Spleen (tissue), 11 donors: Measurements from ENCODE around the gene ANKRD36. TPM values are rescaled to one million over a fixed set of nuclear protein-coding genes. Genes with fewer than 3 reads are reported as not detected.
A peak's percentile ranks its signal among the peaks of the same experiment; 100 is the strongest.
"Not testable (repeated sequence)": the region's sequence is repeated elsewhere in the genome, so short reads cannot be mapped to it uniquely, and the experiment has no call there.

Source experiments
- DNase-seq: peaks from one replicate; pipeline ENCODE4 v3.0.0-alpha.2; 2020
- H3K27ac ChIP-seq, 8 donors: fragments of 200-600 bp; sonication (generic) in 7 of 8; 1 replicate in 4 of 8; 2 replicates in 4 of 8; pipeline versions ENCODE4 v1.5.0 to v1.8.0; 2016 to 2021; ENCODE audit warnings: inconsistent platforms in 4 of 8, mild to moderate bottlenecking in 4 of 8, moderate library complexity in 1 of 8
- H3K27me3 ChIP-seq, 7 donors: fragments of 200-600 bp; sonication (generic) in 6 of 7; replicated peaks in 1 of 7; 1 replicate in 4 of 7; 2 replicates in 3 of 7; pipeline versions ENCODE4 v1.5.0 to v1.8.0; 2016 to 2021; ENCODE audit warnings: inconsistent platforms in 3 of 7, mild to moderate bottlenecking in 1 of 7
- H3K36me3 ChIP-seq, 6 donors: fragments of 200-600 bp; sonication (generic) in 5 of 6; 1 replicate in 4 of 6; 2 replicates in 2 of 6; pipeline versions ENCODE4 v1.5.0 to v1.8.0; 2016 to 2021; ENCODE audit warnings: inconsistent platforms in 2 of 6
- H3K4me1 ChIP-seq, 6 donors: fragments of 200-600 bp; sonication (generic) in 5 of 6; 1 replicate in 3 of 6; 2 replicates in 3 of 6; pipeline versions ENCODE4 v1.5.0 to v1.8.0; 2016 to 2021; ENCODE audit warnings: inconsistent platforms in 3 of 6
- H3K4me3 ChIP-seq, 8 donors: fragments of 200-600 bp; sonication (generic) in 7 of 8; 1 replicate in 4 of 8; 2 replicates in 4 of 8; pipeline versions ENCODE4 v1.5.0 to v1.8.0; 2016 to 2021; ENCODE audit warnings: inconsistent platforms in 4 of 8, mild to moderate bottlenecking in 4 of 8, moderate library complexity in 2 of 8
- H3K9me3 ChIP-seq, 8 donors: fragments of 200-600 bp; sonication (generic) in 7 of 8; 1 replicate in 4 of 8; 2 replicates in 4 of 8; pipeline versions ENCODE4 v1.5.0 to v1.8.0; 2016 to 2021; ENCODE audit warnings: inconsistent platforms in 4 of 8
- WGBS, 5 donors: extraction: QIAGEN DNeasy Blood & Tissue Kit in 3 of 5; methylation state at CpG; one replicate each; pipeline versions ENCODE4 v1.1.5 to v1.1.7; 2013 to 2018; 5-methylcytosine and 5-hydroxymethylcytosine counted together
- intact Hi-C: fragments of 100-400 bp; cut with DNase I; formaldehyde crosslinking; loops from one replicate; pipeline ENCODE4 v1.15.0; 2023; ENCODE audit warnings: low total_unique reads
- polyA plus RNA-seq, 3 donors: library from polyadenylated mRNA; stranded (reverse); fragments of 200-250 nt; gene quantifications; one replicate each; pipeline ENCODE4 v1.2.1, GENCODE V29; 2013
- total RNA-seq, 7 donors: library from RNA; depleted of rRNA in 3 of 7; stranded (reverse); fragments of >200 nt in 3 of 7; fragmentation: NEBNext Ultra II Directional in 4 of 7; extraction: Animal tissue kit (Norgen Biotek cat#: 25700) in 4 of 7; gene quantifications; one replicate each; pipeline versions ENCODE4 v1.1.0 to v1.2.1, GENCODE V29; 2016 to 2021
- donor health status: healthy with polysubstance abuse.
- donor health status: DM: no; HTN: no; CAD: no; lungs with moderate emphysema.
- donor health status: DM: no; HTN: no; CAD: no.
- donor health status: Bipolar disorder and iron deficiency.
- donor health status: healthy.
- donor health status: DM: no; HTN: no; CAD: no.
- donor health status: DM: yes; HTN: yes; CAD: no.

The ANKRD36 gene
- total and polyA plus RNA-seq, 10 donors, result 2.6 to 67.0 (median 41.1) TPM

DNA sequence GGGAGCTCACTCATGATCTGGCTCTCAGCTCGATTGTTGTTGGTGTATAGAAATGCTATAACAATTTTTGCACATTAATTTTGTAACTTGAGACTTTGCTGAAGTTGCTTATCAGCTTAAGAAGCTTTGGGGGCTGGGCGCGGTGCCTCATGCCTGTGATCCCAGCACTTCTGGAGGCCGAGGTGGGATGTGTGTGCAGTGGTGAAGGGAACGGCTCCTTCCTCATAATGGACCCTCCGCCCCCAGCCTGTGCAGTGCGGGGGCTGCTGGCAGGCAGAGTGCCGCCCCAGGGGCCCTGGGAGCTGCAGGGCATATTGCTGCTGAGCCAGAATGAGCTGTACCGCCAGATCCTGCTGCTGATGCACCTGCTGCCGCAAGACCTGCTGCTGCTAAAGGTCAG, 32.1 kb upstream of the ANKRD36 start:
- H3K27ac ChIP-seq, H3K4me3 ChIP-seq, H3K4me1 ChIP-seq, DNase-seq, H3K27me3 ChIP-seq, intact Hi-C loops, H3K36me3 ChIP-seq, H3K9me3 ChIP-seq: not testable (repeated sequence)
- 83 to 91% (median 90%) methylated on average over 4 to 8 of the region's 10 CpGs for WGBS, 5 donors

DNA sequence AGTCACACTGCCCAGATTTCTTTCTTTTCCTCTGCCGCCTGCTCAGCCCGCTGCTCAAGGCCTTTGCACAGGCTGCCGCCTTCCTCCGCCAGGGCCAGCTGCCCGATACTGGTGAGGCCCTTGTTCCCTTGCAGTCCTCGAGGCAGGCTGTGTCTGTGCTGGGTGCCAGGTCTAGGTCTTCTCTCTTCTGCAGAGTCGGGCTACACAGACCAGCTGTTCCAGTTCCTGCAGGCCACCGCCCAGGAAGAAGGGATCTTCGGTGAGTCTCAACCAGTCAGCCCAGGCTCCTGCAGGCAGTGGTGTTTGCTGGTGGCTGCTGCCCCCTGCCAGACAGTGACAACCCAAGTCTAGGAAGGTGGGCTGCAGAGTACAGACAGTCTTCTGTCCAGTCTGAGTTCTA, 30.7 kb upstream of the ANKRD36 start:
- H3K4me1 ChIP-seq, H3K27me3 ChIP-seq, DNase-seq, intact Hi-C loops, H3K27ac ChIP-seq, H3K4me3 ChIP-seq, H3K9me3 ChIP-seq, H3K36me3 ChIP-seq: not testable (repeated sequence)
- 35 to 100% (median 64%) methylated on average over 1 to 4 of the region's 9 CpGs for WGBS, 5 donors

DNA sequence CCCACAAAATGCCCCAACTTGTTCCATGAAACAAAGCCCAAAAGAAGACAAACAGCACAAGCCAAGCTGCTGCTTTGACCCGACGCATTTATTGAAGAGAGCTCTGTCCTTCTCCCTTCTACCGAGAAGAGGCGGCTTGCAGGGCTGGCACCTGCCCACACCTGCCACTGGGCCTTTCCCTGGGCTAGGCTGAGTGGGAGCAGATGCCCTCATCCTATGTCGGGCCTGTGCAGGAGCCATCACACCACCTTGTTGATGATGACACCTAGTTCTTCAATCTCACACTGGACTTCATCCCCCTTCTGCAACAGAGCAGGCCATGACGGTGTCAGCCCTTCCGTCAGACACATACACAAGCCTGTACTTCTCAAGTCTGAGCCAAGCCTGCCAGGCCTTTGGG, 29.4 kb upstream of the ANKRD36 start:
- H3K36me3 ChIP-seq, H3K9me3 ChIP-seq, DNase-seq, H3K4me3 ChIP-seq, H3K4me1 ChIP-seq, H3K27me3 ChIP-seq, H3K27ac ChIP-seq, intact Hi-C loops: not testable (repeated sequence)
- 92 to 97% (median 94%) methylated on average over 7 of the region's 7 CpGs for WGBS, 5 donors

DNA sequence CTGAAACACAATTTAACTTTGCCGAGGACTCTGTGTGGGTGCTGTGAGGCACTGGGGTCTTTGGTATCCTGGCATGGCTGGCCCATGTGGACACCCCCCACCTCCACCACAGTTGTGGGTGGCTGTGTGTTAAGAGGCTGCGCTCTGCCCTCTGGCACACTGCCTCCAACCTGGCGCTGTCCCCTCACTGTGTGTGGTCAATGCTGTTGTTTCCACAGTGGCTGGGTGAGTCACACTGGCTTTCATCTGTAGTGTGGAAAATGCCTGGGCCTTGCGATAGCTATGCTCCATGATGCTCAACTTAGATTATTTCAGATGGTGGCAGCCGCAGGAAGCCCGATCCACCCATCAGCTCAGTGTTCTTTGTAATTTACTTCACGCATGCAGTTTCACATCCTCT, 27.9 kb upstream of the ANKRD36 start:
- intact Hi-C loops, H3K27me3 ChIP-seq, DNase-seq, H3K4me3 ChIP-seq, H3K36me3 ChIP-seq, H3K27ac ChIP-seq, H3K9me3 ChIP-seq, H3K4me1 ChIP-seq: not testable (repeated sequence)
- WGBS, 5 donors, result 60 to 91% (median 75%) methylated on average over 2 of the region's 7 CpGs; no CpG with 5 or more reads in 1 of the 5 donors

DNA sequence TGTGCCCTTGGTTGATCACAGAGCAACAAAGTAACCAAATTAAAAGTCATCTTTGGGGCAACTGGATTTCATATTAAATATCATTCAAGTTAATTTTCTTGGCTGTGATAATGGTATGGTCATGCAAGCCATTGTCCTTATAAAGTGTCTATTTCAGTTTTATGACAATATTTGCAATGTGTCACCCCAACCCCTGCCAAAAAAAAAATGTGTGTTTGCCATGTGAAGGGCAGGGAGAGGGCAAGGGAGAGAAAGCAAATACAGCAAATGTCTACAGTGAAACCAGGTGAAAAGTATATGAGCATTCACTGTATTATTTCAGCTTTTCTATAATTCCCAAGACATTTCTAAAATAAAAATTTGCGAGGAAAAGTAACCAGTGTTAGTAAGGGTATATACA, 24.2 kb upstream of the ANKRD36 start:
- WGBS, 5 donors, result 95 to 100% (median 100%) methylated on average over 1 of the region's 1 CpG
- H3K27ac ChIP-seq, H3K36me3 ChIP-seq, H3K27me3 ChIP-seq, H3K4me1 ChIP-seq, H3K4me3 ChIP-seq, intact Hi-C loops, DNase-seq, H3K9me3 ChIP-seq: not testable (repeated sequence)

DNA sequence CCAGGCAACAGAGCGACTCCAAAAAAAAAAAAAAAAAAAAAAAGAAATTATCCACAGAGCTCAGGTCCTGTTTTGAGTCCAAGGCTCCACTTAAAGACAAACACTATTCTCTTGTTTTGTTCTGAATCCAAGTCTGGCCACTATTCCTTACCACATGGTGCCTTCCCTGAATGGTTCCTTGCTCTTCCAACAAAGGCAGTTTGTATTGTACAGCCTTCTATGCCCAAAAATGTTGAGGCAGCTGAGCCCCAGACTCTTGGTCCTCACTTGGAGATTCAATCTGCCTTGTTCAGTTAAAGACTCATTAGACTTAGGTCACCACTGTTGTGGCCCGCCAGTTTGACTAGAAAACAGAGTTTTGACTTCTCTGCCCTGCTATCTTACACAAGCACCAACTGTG, 20.0 kb upstream of the ANKRD36 start:
- DNase-seq, H3K4me3 ChIP-seq, H3K36me3 ChIP-seq, H3K9me3 ChIP-seq, intact Hi-C loops, H3K27ac ChIP-seq, H3K27me3 ChIP-seq: not testable (repeated sequence)
- peaks cover 0 to 13% (median 9%) of the 10 kb centered on the region in 6 donors for H3K4me1 ChIP-seq
- WGBS, 5 donors, result 88 to 98% (median 96%) methylated on average over 2 of the region's 2 CpGs

DNA sequence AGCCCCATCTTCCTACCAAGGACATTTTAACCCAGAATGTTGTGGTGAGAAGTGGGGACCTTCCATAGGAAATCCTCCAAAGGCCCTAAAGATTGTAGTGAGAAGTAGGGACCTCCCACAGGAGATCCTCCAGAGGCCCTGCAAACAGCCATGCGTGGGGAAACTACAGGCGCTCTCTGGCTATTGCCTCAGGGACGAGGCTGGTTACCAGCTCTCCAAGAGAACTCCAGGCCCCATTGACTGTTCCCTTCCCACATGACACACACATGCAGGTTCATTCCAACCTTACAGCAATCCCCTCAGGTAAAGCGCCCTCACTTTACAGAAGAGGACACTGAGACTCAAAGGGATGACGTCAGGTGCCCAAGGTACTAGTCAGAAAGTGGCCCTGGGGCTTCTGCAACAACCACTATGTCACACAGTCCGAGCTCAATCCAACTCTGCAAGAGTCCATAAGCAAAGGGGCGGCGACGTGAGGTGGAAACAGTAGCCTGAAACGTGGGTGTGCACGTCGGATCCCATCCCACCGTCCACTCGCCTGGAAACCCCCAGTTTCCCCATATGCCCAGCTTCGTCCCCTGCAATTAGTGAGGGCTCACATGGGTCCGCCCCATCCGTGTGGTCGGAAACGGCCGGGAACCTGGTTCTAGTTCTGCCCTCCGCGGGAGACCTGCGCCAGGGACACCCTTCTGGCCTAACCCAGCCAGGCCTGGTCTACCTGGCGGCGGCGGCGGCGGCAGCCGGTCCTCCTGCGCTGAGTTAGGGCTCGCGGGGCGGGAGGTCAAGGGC, 18.8 kb upstream of the ANKRD36 start:
- WGBS, 5 donors, result 75 to 90% (median 82%) methylated on average over 3 to 4 of the region's 33 CpGs
- peak overlapping the region in 3 of 8 donors; percentile 34 to 62 (median 40) for H3K4me3 ChIP-seq
- H3K4me1 ChIP-seq, result peaks cover 0 to 13% (median 9%) of the 10 kb centered on the region in 6 donors
- DNase-seq, H3K27me3 ChIP-seq, H3K27ac ChIP-seq, H3K9me3 ChIP-seq, intact Hi-C loops, H3K36me3 ChIP-seq: not testable (repeated sequence)

DNA sequence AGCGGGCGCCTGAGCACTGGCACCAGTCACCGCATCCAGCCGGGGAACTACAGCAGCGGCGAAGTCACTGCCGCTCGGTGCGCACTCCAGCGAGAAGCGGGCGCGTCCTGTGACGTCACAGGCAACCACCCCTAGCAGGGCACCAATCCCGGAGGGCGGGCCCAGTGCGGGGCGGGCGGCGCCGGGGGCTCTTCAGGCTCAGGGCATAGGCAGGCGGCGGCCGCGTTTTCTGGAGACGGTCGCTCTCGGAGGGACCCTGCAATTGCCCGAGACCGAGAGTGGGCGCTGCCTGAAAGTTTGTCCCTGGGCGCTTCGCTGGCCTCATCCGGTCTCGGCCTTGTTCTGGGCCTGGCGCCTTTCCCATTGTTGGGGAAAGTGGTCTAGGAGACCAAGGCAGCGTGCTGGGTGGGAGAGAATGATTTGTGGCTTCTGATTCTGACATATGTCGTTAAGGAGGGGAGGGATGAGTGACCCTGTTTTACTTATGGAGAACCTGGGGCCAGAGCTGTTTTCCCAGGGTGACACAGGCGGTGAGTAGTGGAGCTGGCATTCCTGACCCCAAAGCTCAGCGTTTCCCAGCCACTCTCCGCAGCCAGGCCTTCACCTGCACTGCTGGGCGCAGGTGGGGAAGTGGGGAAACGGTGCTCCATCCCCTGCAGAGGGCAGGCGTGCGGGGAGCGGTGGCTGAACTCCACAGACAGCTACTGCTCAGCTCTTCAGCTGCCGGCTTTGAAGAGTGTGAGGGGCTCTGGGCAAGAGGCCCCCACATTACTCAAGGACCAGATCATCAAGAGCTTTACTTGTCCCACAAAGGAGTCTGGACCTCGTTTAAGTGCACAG, 18.0 kb upstream of the ANKRD36 start, which contains the start of gene FAHD2B:
TSS of gene FAHD2B (minus strand) at position 111 of the 840 bp plus-strand sequence. CDS start 3,176 bp downstream, outside the sequence.
- intact Hi-C loops, H3K27me3 ChIP-seq, H3K9me3 ChIP-seq, H3K36me3 ChIP-seq: not testable (repeated sequence)
- H3K4me1 ChIP-seq, result peaks cover 0 to 13% (median 9%) of the 10 kb centered on the region in 6 donors
- peak within 1 kb of the TSS in 7 of 8 donors; percentile 11 to 62 (median 29) for H3K4me3 ChIP-seq
- WGBS, 5 donors, result 2 to 10% (median 7%) methylated on average over 1 to 44 of the region's 48 CpGs
- H3K27ac ChIP-seq, result peak within 1 kb of the TSS in 6 of 8 donors; percentile 4 to 61 (median 49)
- peak; percentile 96 for DNase-seq
